Natural killer cell (primary cell): Measurements from ENCODE around the gene KIF6. TPM values are rescaled to one million over a fixed set of nuclear protein-coding genes. Genes with fewer than 3 reads are reported as not detected.

Source experiments
- ATAC-seq, 3 donors: fragments of 150-1000 bp in 2 of 3; fragments of 200-7000 bp in 1 of 3; cut with Tn5 transposase; 1 replicate in 1 of 3; 2 replicates in 2 of 3; pipeline ENCODE4 v1.10.0; 2021; ENCODE audit warnings: mild to moderate bottlenecking in 2 of 3, moderate library complexity in 2 of 3
- DNase-seq, 2 donors: peaks; one replicate each; pipeline versions ENCODE4 v3.0.0 to v3.0.0-alpha.2; 2013 to 2021; ENCODE audit warnings: mixed read lengths in 1 of 2
- H3K27ac ChIP-seq: one replicate; pipeline ENCODE4 v1.5.1; 2013; ENCODE audit warnings: mild to moderate bottlenecking, low read length
- H3K27me3 ChIP-seq: one replicate; pipeline ENCODE4 v1.6.1; 2013; ENCODE audit warnings: low read length; ENCODE audit not compliant: control insufficient read depth, insufficient read depth
- H3K36me3 ChIP-seq: one replicate; pipeline ENCODE4 v1.6.1; 2013; ENCODE audit warnings: low read length; ENCODE audit not compliant: control insufficient read depth, insufficient read depth
- H3K4me1 ChIP-seq: one replicate; pipeline ENCODE4 v1.6.1; 2013; ENCODE audit warnings: low read length; ENCODE audit not compliant: control insufficient read depth, insufficient read depth
- H3K4me3 ChIP-seq: one replicate; pipeline ENCODE4 v1.5.1; 2013; ENCODE audit warnings: low read length
- H3K9me3 ChIP-seq: one replicate; pipeline ENCODE4 v1.6.1; 2013; ENCODE audit warnings: low read length; ENCODE audit not compliant: control insufficient read depth, insufficient read depth
- H3K27ac Mint-ChIP-seq, 2 donors: one replicate each; pipeline ENCODE4 v1.8.0; 2022; ENCODE audit warnings: mild to moderate bottlenecking in 2 of 2, mixed read lengths in 2 of 2, moderate library complexity in 1 of 2
- H3K27me3 Mint-ChIP-seq, 2 donors: one replicate each; pipeline ENCODE4 v1.8.0; 2022; ENCODE audit warnings: low read depth in 2 of 2, mixed read lengths in 2 of 2
- H3K36me3 Mint-ChIP-seq: one replicate; pipeline ENCODE4 v1.8.0; 2022; ENCODE audit warnings: mixed read lengths
- H3K4me1 Mint-ChIP-seq, 2 donors: one replicate each; pipeline ENCODE4 v1.8.0; 2022; ENCODE audit warnings: mixed read lengths in 2 of 2
- H3K4me3 Mint-ChIP-seq: one replicate; pipeline ENCODE4 v1.8.0; 2022; ENCODE audit warnings: mild to moderate bottlenecking, moderate library complexity, mixed read lengths
- H3K9me3 Mint-ChIP-seq, 2 donors: one replicate each; pipeline ENCODE4 v1.8.0; 2022; ENCODE audit warnings: mixed read lengths in 2 of 2
- WGBS: methylation state at CpG from one replicate; pipeline ENCODE4 v1.1.7; 2013; ENCODE audit warnings: missing lambda C conversion rate; ENCODE audit not compliant: insufficient coverage; 5-methylcytosine and 5-hydroxymethylcytosine counted together
- intact Hi-C: fragments of 100-400 bp; cut with micrococcal nuclease; formaldehyde crosslinking; loops from one replicate; pipeline ENCODE4 v1.14.2; 2022
- total RNA-seq, 4 donors: library from RNA; stranded (reverse); fragments of 120-200 nt in 1 of 4; gene quantifications; one replicate each; pipeline versions ENCODE4 v1.2.3 to v1.2.4, GENCODE V29; 2013 to 2022
- TF ChIP-seq, protein P1 (sequence below): fragments of 200-600 bp; IDR thresholded peaks from one replicate; pipeline ENCODE4 v1.8.0; 2022; ENCODE audit warnings: antibody characterized with exemption

Gene KIF6
- total RNA-seq, 3 donors from 2014 or later (not counting 1 experiment from before 2014, with no cell fraction given), result not detected

DNA sequence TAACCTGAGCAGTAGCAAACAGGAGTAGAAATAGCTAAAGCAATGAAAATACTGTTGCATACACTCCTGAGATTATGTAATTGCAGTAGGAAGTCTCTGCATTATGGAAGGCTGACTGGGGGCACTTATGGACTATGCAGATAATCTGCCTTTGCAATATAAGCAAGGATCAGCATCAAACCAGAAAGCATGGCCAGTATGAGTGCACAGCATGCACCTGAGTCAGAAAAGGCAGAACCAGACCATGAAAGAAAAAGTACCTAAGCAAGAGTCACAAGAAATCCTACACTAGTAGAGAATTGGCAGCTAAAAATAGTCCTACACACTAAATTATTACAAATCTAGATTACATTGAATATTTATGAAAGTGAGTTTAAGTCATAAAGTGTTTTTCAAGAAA lies 164.3 kb downstream of the KIF6 start:
- no peaks in the 10 kb centered on the region for H3K4me1 Mint-ChIP-seq
- H3K36me3 Mint-ChIP-seq, result no peaks in the 10 kb centered on the region
- H3K27ac Mint-ChIP-seq, result no peak overlapping the region
- ATAC-seq (no peak), DNase-seq (no peak)
- TF ChIP-seq, protein P1, sequence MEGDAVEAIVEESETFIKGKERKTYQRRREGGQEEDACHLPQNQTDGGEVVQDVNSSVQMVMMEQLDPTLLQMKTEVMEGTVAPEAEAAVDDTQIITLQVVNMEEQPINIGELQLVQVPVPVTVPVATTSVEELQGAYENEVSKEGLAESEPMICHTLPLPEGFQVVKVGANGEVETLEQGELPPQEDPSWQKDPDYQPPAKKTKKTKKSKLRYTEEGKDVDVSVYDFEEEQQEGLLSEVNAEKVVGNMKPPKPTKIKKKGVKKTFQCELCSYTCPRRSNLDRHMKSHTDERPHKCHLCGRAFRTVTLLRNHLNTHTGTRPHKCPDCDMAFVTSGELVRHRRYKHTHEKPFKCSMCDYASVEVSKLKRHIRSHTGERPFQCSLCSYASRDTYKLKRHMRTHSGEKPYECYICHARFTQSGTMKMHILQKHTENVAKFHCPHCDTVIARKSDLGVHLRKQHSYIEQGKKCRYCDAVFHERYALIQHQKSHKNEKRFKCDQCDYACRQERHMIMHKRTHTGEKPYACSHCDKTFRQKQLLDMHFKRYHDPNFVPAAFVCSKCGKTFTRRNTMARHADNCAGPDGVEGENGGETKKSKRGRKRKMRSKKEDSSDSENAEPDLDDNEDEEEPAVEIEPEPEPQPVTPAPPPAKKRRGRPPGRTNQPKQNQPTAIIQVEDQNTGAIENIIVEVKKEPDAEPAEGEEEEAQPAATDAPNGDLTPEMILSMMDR, result no peak
- Histone ChIP-seq H3K27ac (no peak overlapping the region), H3K9me3 (no peaks in the 10 kb centered on the region), H3K36me3 (no peaks in the 10 kb centered on the region), H3K4me3 (no peak overlapping the region), H3K27me3 (no peaks in the 10 kb centered on the region), H3K4me1 (no peaks in the 10 kb centered on the region)
- intact Hi-C loops, result no loop called here
- H3K9me3 Mint-ChIP-seq, result no peaks in the 10 kb centered on the region
- peaks cover 17 to 21% of the 10 kb centered on the region in 2 donors for H3K27me3 Mint-ChIP-seq
- no peak overlapping the region for H3K4me3 Mint-ChIP-seq

DNA sequence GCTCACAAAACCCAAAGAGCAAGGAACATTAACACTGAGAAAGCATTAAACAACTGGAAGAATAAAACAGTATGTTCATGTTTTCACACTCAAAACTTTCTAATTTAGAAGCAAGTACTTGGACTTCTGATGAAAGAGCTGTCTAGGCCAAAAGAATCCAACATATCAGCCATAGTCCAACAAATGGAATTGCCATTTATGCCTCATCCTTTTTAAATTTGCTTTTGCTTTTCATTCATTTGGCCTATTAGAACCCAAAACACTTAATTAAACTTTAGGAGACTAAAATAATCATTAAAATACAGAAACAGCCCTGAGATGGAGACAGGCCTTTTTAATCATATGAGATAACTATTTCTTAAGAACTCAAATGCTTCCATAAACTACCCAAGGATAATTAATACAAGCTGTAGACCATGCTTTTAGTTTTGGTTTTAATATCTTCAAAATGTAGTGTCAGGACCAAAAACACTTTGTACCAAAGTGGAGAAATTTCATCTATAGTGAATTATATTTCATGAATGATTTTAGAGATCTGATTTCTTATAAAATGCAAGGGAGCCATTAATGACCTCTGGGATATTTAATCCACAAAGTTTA lies 166.5 kb downstream of the KIF6 start:
- Histone ChIP-seq H3K4me3 (no peak overlapping the region), H3K36me3 (no peaks in the 10 kb centered on the region), H3K9me3 (no peaks in the 10 kb centered on the region), H3K27ac (no peak overlapping the region), H3K4me1 (no peaks in the 10 kb centered on the region), H3K27me3 (no peaks in the 10 kb centered on the region)
- Mint-ChIP-seq H3K4me1 (no peaks in the 10 kb centered on the region), H3K4me3 (no peak overlapping the region), H3K27ac (no peak overlapping the region), H3K27me3 (peaks cover 11 to 29% of the 10 kb centered on the region in 2 donors), H3K36me3 (no peaks in the 10 kb centered on the region), H3K9me3 (no peaks in the 10 kb centered on the region)
- TF ChIP-seq, protein P1, result no peak
- intact Hi-C loops, result no loop called here
- DNase-seq (no peak), ATAC-seq (no peak)

DNA sequence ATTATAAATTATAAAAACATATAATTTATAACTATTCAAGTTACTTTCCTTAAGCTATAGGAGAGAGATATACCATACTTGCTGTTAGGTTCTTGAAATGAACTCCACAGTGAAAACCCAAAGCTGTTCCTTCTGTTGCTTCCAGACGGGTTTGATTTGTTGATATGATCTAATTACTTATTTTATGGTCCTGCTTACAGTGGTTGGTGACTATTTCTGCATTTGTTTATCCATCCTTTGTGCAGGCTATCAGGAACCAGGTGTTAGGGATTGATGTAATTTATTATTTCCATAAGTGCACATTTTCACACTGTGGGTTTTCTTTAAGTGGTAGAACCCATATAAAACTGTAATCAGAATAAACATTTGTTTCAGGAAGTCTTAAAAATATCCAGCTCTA lies 167.1 kb downstream of the KIF6 start:
- H3K27me3 ChIP-seq, result no peaks in the 10 kb centered on the region
- no peak overlapping the region for H3K4me3 ChIP-seq
- Mint-ChIP-seq H3K27ac (no peak overlapping the region), H3K4me3 (no peak overlapping the region), H3K4me1 (no peaks in the 10 kb centered on the region), H3K9me3 (no peaks in the 10 kb centered on the region), H3K36me3 (no peaks in the 10 kb centered on the region), H3K27me3 (peaks cover 11 to 35% of the 10 kb centered on the region in 2 donors)
- no peaks in the 10 kb centered on the region for H3K4me1 ChIP-seq
- 0% methylated on average over 1 of the region's 1 CpG for WGBS
- TF ChIP-seq, protein P1, result no peak
- no peak overlapping the region for H3K27ac ChIP-seq
- H3K9me3 ChIP-seq, result no peaks in the 10 kb centered on the region
- no peaks in the 10 kb centered on the region for H3K36me3 ChIP-seq
- no peak for DNase-seq
- intact Hi-C loops, result no loop called here
- ATAC-seq, result no peak

DNA sequence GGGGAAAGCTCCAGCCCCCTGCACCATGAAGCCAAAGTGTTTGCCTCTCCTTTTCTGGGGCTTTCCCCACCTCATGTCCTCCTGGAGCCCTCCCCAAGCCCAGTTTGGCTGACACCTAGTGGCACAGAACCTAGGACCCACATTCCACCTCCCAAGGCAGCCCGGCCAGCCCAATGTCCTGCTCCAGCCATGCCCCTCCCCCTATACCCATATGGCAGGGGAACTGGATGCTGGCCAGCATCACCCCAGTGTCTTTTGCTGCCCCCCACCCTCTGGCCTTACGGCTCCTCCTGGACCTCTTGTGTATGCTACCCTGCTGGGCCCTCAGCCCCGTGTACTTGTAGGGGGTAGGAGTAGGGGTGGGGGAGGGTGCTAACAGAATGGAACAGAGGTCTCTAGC lies 170.1 kb downstream of the KIF6 start:
- 92% methylated on average over 3 of the region's 3 CpGs for WGBS
- no peak overlapping the region for H3K4me3 ChIP-seq
- DNase-seq, result no peak
- no peak for ATAC-seq
- intact Hi-C loops, result no loop called here
- TF ChIP-seq, protein P1, result no peak
- H3K4me3 Mint-ChIP-seq, result no peak overlapping the region
- no peaks in the 10 kb centered on the region for H3K9me3 ChIP-seq
- H3K27me3 ChIP-seq, result no peaks in the 10 kb centered on the region
- no peaks in the 10 kb centered on the region for H3K36me3 ChIP-seq
- no peaks in the 10 kb centered on the region for H3K4me1 ChIP-seq
- H3K27ac ChIP-seq, result no peak overlapping the region
- H3K36me3 Mint-ChIP-seq, result no peaks in the 10 kb centered on the region
- no peaks in the 10 kb centered on the region for H3K4me1 Mint-ChIP-seq
- H3K27me3 Mint-ChIP-seq, result peaks cover 14 to 34% of the 10 kb centered on the region in 2 donors
- no peak overlapping the region for H3K27ac Mint-ChIP-seq
- no peaks in the 10 kb centered on the region for H3K9me3 Mint-ChIP-seq
